Hepatocyte (in vitro differentiated cells): ENCODE measurements around the gene CCDC148. TPM values are rescaled to one million over a fixed set of nuclear protein-coding genes. Genes with fewer than 3 reads are reported as not detected.

Experiments
- DNase-seq: peaks from one replicate; pipeline ENCODE4 v3.0.0-alpha.2; 2016; ENCODE audit warnings: low spot score
- H2AFZ ChIP-seq: fragments of 200-600 bp; sonication (generic); 2 replicates; pipeline ENCODE4 v1.6.0; 2016; ENCODE audit warnings: antibody characterized with exemption, mild to moderate bottlenecking
- H3K27ac ChIP-seq: fragments of 200-600 bp; sonication (generic); 2 replicates; pipeline ENCODE4 v1.5.1; 2016; ENCODE audit warnings: mild to moderate bottlenecking
- H3K27me3 ChIP-seq: fragments of 200-600 bp; sonication (generic); 2 replicates; pipeline ENCODE4 v1.6.1; 2016
- H3K36me3 ChIP-seq: fragments of 200-600 bp; sonication (generic); replicated peaks from 2 replicates; pipeline ENCODE4 v1.5.1; 2016; ENCODE audit warnings: low read depth; ENCODE audit not compliant: insufficient read depth
- H3K4me1 ChIP-seq: fragments of 200-600 bp; sonication (generic); 2 replicates; pipeline ENCODE4 v1.5.1; 2016; ENCODE audit warnings: mild to moderate bottlenecking, moderate library complexity; ENCODE audit not compliant: insufficient read depth
- H3K4me2 ChIP-seq: fragments of 200-600 bp; sonication (generic); 2 replicates; pipeline ENCODE4 v1.6.0; 2016
- H3K4me3 ChIP-seq: fragments of 200-600 bp; sonication (generic); 2 replicates; pipeline ENCODE4 v1.5.1; 2016; ENCODE audit warnings: mild to moderate bottlenecking
- H3K79me2 ChIP-seq: fragments of 200-600 bp; sonication (generic); 2 replicates; pipeline ENCODE4 v1.6.0; 2017; ENCODE audit warnings: mild to moderate bottlenecking
- H3K9me2 ChIP-seq: fragments of 200-600 bp; sonication (generic); replicated peaks from 2 replicates; pipeline ENCODE4 v1.6.0; 2017; ENCODE audit warnings: mild to moderate bottlenecking; ENCODE audit not compliant: insufficient read depth
- H3K9me3 ChIP-seq: fragments of 200-600 bp; sonication (generic); 2 replicates; pipeline ENCODE4 v1.5.1; 2016; ENCODE audit warnings: low read depth, mild to moderate bottlenecking
- H4K20me1 ChIP-seq: fragments of 200-600 bp; sonication (generic); 2 replicates; pipeline ENCODE4 v1.6.0; 2016; ENCODE audit warnings: mild to moderate bottlenecking; ENCODE audit not compliant: insufficient read depth, poor library complexity, severe bottlenecking
- CTCF ChIP-seq: fragments of 200-600 bp; sonication (generic); IDR thresholded peaks from 2 replicates; pipeline ENCODE4 v1.5.1; 2016; ENCODE audit warnings: antibody characterized with exemption, mild to moderate bottlenecking; ENCODE audit not compliant: poor library complexity
- EZH2 ChIP-seq: fragments of 200-600 bp; sonication (generic); IDR thresholded peaks from 2 replicates; pipeline ENCODE4 v1.6.1; 2016; ENCODE audit warnings: antibody characterized with exemption, mild to moderate bottlenecking, borderline replicate concordance
- EZH2phosphoT487 ChIP-seq: fragments of 200-600 bp; sonication (generic); IDR thresholded peaks from one replicate; pipeline ENCODE4 v1.6.1; 2018; ENCODE audit warnings: antibody characterized with exemption, mild to moderate bottlenecking, low read depth, moderate library complexity; ENCODE audit not compliant: unreplicated experiment, severe bottlenecking
- WGBS: methylation state at CpG from one replicate; pipeline ENCODE4 v1.1.6; 2016; ENCODE audit warnings: low lambda C conversion rate; ENCODE audit errors: missing lambda C conversion rate; 5-methylcytosine and 5-hydroxymethylcytosine counted together
- polyA plus RNA-seq: library from polyadenylated mRNA; unstranded; fragments of >200 nt; fragmentation: Nextera tagmentation; extraction: Ambion mirVana; gene quantifications from 2 replicates; pipeline ENCODE4 v1.2.1, GENCODE V29; 2016
- total RNA-seq: library from RNA; depleted of rRNA; stranded (reverse); fragments of >200 nt; gene quantifications from 2 replicates; pipeline ENCODE4 v1.2.3, GENCODE V29; 2014

Gene CCDC148
- total and polyA plus RNA-seq, 2 experiments from 2014 or later = 0.62 to 2.2 TPM

GRCh38 chr2:158221063-158222020 lies 235.2 kb downstream of the CCDC148 start:
- DNase-seq = no peak
- H2AFZ ChIP-seq = no peak overlapping the region
- no peak for TF ChIP-seq EZH2phosphoT487
- TF ChIP-seq EZH2 = no peak
- TF ChIP-seq CTCF = no peak
- 83% methylated on average over 4 of the region's 4 CpGs for WGBS
- H3K4me1 ChIP-seq = no peaks in the 10 kb centered on the region
- no peak overlapping the region for H3K4me2 ChIP-seq
- H3K9me2 ChIP-seq = no peaks in the 10 kb centered on the region
- no peaks in the 10 kb centered on the region for H3K9me3 ChIP-seq
- H3K27ac ChIP-seq = no peak overlapping the region
- H3K79me2 ChIP-seq = no peaks in the 10 kb centered on the region
- no peak overlapping the region for H3K4me3 ChIP-seq
- no peaks in the 10 kb centered on the region for H4K20me1 ChIP-seq
- no peaks in the 10 kb centered on the region for H3K27me3 ChIP-seq
- H3K36me3 ChIP-seq = no peaks in the 10 kb centered on the region

- no peak overlapping the region for H3K4me2 ChIP-seq
- DNase-seq = no peak
- no peak overlapping the region for H3K27ac ChIP-seq
- H3K36me3 ChIP-seq = no peaks in the 10 kb centered on the region
- no peaks in the 10 kb centered on the region for H3K79me2 ChIP-seq
- no peaks in the 10 kb centered on the region for H3K4me1 ChIP-seq
- H4K20me1 ChIP-seq = no peaks in the 10 kb centered on the region
- 84% methylated on average over 8 of the region's 8 CpGs for WGBS
- no peaks in the 10 kb centered on the region for H3K9me3 ChIP-seq
- no peak overlapping the region for H3K4me3 ChIP-seq
- no peak overlapping the region for H2AFZ ChIP-seq
- H3K27me3 ChIP-seq = no peaks in the 10 kb centered on the region
- no peaks in the 10 kb centered on the region for H3K9me2 ChIP-seq
- TF ChIP-seq EZH2 (no peak), EZH2phosphoT487 (no peak), CTCF (no peak)
These were observed 239.0 kb downstream of the CCDC148 start for GRCh38 chr2:158217593-158217992.

GRCh38 chr2:158214431-158214830 lies 242.1 kb downstream of the CCDC148 start:
- H3K4me1 ChIP-seq = no peaks in the 10 kb centered on the region
- H3K27me3 ChIP-seq = no peaks in the 10 kb centered on the region
- WGBS = 70% methylated on average over 2 of the region's 2 CpGs
- H3K9me3 ChIP-seq = no peaks in the 10 kb centered on the region
- no peaks in the 10 kb centered on the region for H3K79me2 ChIP-seq
- no peak overlapping the region for H3K27ac ChIP-seq
- no peak overlapping the region for H2AFZ ChIP-seq
- H4K20me1 ChIP-seq = no peaks in the 10 kb centered on the region
- H3K4me3 ChIP-seq = no peak overlapping the region
- TF ChIP-seq CTCF (no peak), EZH2 (no peak), EZH2phosphoT487 (no peak)
- H3K4me2 ChIP-seq = no peak overlapping the region
- peak; percentile 16 for DNase-seq
- H3K9me2 ChIP-seq = no peaks in the 10 kb centered on the region
- H3K36me3 ChIP-seq = no peaks in the 10 kb centered on the region
